ENCODE results near the gene PRKN. TPM values are rescaled to one million over a fixed set of nuclear protein-coding genes. Genes with fewer than 3 reads are reported as not detected.

The PRKN gene
- total and polyA plus RNA-seq, 2 experiments from 2014 or later = 0.10 to 0.84 TPM

DNA sequence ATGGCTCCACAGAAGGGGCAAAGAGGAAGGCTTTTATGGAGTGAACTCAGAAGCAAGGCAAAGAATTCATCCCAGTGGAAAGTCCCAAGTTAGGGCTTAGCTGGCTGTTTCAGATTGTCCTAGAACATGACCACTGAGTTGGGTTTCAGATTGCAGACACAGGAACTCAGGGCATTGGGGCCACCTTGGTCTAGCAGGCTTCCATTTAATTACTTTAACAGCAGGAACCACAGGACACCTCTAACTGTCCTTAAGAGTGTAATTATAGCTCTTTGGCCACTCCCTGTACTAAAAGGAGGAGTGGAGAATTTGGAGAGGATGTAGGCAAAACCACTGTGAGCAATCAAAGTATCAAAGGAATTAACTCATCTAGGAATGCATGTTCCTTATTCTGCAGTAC lies 1303.1 kb downstream of the PRKN start (continued):
- TF ChIP-seq, protein P1, sequence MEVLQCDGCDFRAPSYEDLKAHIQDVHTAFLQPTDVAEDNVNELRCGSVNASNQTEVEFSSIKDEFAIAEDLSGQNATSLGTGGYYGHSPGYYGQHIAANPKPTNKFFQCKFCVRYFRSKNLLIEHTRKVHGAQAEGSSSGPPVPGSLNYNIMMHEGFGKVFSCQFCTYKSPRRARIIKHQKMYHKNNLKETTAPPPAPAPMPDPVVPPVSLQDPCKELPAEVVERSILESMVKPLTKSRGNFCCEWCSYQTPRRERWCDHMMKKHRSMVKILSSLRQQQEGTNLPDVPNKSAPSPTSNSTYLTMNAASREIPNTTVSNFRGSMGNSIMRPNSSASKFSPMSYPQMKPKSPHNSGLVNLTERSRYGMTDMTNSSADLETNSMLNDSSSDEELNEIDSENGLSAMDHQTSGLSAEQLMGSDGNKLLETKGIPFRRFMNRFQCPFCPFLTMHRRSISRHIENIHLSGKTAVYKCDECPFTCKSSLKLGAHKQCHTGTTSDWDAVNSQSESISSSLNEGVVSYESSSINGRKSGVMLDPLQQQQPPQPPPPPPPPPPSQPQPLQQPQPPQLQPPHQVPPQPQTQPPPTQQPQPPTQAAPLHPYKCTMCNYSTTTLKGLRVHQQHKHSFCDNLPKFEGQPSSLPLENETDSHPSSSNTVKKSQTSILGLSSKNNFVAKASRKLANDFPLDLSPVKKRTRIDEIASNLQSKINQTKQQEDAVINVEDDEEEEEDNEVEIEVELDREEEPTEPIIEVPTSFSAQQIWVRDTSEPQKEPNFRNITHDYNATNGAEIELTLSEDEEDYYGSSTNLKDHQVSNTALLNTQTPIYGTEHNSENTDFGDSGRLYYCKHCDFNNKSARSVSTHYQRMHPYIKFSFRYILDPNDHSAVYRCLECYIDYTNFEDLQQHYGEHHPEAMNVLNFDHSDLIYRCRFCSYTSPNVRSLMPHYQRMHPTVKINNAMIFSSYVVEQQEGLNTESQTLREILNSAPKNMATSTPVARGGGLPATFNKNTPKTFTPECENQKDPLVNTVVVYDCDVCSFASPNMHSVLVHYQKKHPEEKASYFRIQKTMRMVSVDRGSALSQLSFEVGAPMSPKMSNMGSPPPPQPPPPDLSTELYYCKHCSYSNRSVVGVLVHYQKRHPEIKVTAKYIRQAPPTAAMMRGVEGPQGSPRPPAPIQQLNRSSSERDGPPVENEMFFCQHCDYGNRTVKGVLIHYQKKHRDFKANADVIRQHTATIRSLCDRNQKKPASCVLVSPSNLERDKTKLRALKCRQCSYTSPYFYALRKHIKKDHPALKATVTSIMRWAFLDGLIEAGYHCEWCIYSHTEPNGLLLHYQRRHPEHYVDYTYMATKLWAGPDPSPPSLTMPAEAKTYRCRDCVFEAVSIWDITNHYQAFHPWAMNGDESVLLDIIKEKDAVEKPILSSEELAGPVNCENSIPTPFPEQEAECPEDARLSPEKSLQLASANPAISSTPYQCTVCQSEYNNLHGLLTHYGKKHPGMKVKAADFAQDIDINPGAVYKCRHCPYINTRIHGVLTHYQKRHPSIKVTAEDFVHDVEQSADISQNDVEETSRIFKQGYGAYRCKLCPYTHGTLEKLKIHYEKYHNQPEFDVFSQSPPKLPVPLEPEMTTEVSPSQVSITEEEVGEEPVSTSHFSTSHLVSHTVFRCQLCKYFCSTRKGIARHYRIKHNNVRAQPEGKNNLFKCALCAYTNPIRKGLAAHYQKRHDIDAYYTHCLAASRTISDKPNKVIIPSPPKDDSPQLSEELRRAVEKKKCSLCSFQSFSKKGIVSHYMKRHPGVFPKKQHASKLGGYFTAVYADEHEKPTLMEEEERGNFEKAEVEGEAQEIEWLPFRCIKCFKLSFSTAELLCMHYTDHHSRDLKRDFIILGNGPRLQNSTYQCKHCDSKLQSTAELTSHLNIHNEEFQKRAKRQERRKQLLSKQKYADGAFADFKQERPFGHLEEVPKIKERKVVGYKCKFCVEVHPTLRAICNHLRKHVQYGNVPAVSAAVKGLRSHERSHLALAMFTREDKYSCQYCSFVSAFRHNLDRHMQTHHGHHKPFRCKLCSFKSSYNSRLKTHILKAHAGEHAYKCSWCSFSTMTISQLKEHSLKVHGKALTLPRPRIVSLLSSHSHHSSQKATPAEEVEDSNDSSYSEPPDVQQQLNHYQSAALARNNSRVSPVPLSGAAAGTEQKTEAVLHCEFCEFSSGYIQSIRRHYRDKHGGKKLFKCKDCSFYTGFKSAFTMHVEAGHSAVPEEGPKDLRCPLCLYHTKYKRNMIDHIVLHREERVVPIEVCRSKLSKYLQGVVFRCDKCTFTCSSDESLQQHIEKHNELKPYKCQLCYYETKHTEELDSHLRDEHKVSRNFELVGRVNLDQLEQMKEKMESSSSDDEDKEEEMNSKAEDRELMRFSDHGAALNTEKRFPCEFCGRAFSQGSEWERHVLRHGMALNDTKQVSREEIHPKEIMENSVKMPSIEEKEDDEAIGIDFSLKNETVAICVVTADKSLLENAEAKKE (CRISPR knock-in tag; IDR thresholded peaks at IDR 0.05) = no peak
- TF ChIP-seq, protein P2, sequence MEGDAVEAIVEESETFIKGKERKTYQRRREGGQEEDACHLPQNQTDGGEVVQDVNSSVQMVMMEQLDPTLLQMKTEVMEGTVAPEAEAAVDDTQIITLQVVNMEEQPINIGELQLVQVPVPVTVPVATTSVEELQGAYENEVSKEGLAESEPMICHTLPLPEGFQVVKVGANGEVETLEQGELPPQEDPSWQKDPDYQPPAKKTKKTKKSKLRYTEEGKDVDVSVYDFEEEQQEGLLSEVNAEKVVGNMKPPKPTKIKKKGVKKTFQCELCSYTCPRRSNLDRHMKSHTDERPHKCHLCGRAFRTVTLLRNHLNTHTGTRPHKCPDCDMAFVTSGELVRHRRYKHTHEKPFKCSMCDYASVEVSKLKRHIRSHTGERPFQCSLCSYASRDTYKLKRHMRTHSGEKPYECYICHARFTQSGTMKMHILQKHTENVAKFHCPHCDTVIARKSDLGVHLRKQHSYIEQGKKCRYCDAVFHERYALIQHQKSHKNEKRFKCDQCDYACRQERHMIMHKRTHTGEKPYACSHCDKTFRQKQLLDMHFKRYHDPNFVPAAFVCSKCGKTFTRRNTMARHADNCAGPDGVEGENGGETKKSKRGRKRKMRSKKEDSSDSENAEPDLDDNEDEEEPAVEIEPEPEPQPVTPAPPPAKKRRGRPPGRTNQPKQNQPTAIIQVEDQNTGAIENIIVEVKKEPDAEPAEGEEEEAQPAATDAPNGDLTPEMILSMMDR (conservative IDR thresholded peaks at IDR 0.05; ENCODE audit: low read depth in 2 of 2) = no peak
- TF ChIP-seq CREB1 (CRISPR knock-in tag; IDR thresholded peaks at IDR 0.05; ENCODE audit: low read depth) (no peak), ZNF114 (CRISPR knock-in tag; IDR thresholded peaks at IDR 0.05) (no peak), ZNF331 (CRISPR knock-in tag; IDR thresholded peaks at IDR 0.05; ENCODE audit: low read depth) (no peak)

DNA sequence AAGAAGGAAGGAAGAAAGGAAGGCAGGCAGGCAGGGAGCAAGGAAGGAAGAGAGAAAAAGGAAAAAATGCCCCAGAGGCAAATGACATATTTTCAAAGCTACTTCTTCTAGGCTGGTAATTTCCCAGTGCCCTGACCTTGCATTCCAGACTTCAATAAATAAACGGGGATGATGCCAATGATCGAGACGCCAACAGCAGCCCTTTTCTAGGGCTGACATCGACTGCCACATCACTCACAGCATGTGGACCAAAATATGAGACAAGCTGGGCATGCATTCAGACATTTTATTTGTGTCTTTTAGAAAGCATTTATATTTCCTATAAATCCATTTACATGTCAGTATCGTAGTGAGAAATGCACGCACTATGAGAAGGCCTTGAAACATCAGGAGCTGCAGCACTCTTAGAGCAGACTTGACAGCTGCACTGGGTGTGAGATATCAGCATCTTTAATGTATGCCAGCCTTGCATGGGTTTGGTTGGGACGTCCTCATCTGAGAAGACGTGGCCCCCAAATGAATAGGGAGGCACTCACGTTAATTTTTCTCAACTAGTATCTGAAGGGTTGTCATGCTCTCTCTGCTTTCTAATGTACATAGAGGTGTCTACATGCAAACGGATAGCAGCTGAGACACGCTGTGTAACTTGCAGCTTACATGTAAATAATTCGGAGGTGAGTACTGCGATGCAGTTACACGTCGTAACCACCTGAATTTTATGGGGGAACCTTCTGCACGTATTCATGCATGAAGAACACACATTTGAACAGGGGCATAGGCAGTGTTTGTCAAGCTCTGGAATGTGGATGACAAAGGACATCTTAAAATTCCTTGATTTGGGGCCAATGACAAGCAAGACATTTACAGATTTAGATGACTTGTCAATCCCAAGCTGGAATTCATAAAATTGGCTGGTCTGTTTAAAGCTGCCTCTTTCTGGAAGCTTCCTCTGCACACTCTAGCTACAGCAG lies 1304.6 kb downstream of the PRKN start:
- no peak overlapping the region for H3K4me2 ChIP-seq
- no peak overlapping the region for H3K4me3 Mint-ChIP-seq
- H3K36me3 Mint-ChIP-seq (ENCODE audit: low read depth) = no peaks in the 10 kb centered on the region
- no peaks in the 10 kb centered on the region for H3K79me2 ChIP-seq (replicated peaks; ENCODE audit: insufficient read depth)
- no peaks in the 10 kb centered on the region for H3F3A ChIP-seq (replicated peaks; ENCODE audit: low read depth)
- H3K4me1 Mint-ChIP-seq = no peaks in the 10 kb centered on the region
- peaks cover 7% of the 10 kb centered on the region; the same call in 2 of the 3 replicates for H3K9me3 Mint-ChIP-seq
- no peak overlapping the region for H3K4me3 ChIP-seq
- H3K27me3 Mint-ChIP-seq (ENCODE audit: insufficient read depth, low read depth, poor library complexity) = peaks cover 2% of the 10 kb centered on the region
- no peak overlapping the region for H2AFZ ChIP-seq
- no peaks in the 10 kb centered on the region for H3K9me2 ChIP-seq (ENCODE audit: insufficient read depth)
- H3K4me1 ChIP-seq (ENCODE audit: insufficient read depth) = no peaks in the 10 kb centered on the region
- no peak overlapping the region for H3K27ac Mint-ChIP-seq
- DNase-seq (ENCODE audit: low spot score) (no peak), ATAC-seq (no peak)
- H3K27ac ChIP-seq (ENCODE audit: low read depth) = no peak overlapping the region
- no peaks in the 10 kb centered on the region for H3K27me3 ChIP-seq (ENCODE audit: insufficient read depth)
- no peaks in the 10 kb centered on the region; the same call in 1 of the 2 replicates for H4K20me1 ChIP-seq (replicated peaks; ENCODE audit: insufficient read depth)
- H3K36me3 ChIP-seq (ENCODE audit: insufficient read depth) = no peaks in the 10 kb centered on the region
- TF ChIP-seq, protein P1 (CRISPR knock-in tag; IDR thresholded peaks at IDR 0.05) = no peak
- no peak for TF ChIP-seq ZNF114 (CRISPR knock-in tag; IDR thresholded peaks at IDR 0.05)

Data from GM23338 (cell line).